IMR-90 (cell line): ENCODE results near the gene CAPN9. TPM values are rescaled to one million over a fixed set of nuclear protein-coding genes. Genes with fewer than 3 reads are reported as not detected.

Experiments used
- ATAC-seq: fragments of 200-7000 bp; cut with Tn5 transposase; 2 replicates; pipeline ENCODE4 v1.9.1; 2020; ENCODE audit warnings: low read depth, mild to moderate bottlenecking, moderate library complexity
- BruUV-seq: library from RNA; stranded (reverse); fragments of 400-500 nt; replicated peaks from 2 replicates; lab custom pipeline; 2021; lab: Mats Ljungman, UMichigan
- CTCF ChIA-PET: fragments of 300-600 bp; formaldehyde crosslinking; extraction: SDS; loops from one replicate; lab custom pipeline; 2021; ENCODE audit warnings: antibody characterized with exemption; lab: Yijun Ruan, JAX
- POLR2A ChIA-PET: fragments of 300-600 bp; sonication (Branson Sonifier 250); formaldehyde crosslinking; loops from one replicate; lab custom pipeline; 2022; ENCODE audit warnings: antibody characterized with exemption; ENCODE audit not compliant: unreplicated experiment; lab: Charles Lee
- DNase-seq: peaks from one replicate; pipeline ENCODE4 v3.0.0; 2013
- H2AFZ ChIP-seq: replicated peaks from 2 replicates; pipeline ENCODE3; 2013; ENCODE audit warnings: low read length, mild to moderate bottlenecking; ENCODE audit not compliant: poor library complexity
- H2AK5ac ChIP-seq: 2 replicates; pipeline ENCODE4 v1.6.1; 2013; ENCODE audit warnings: low read depth, low read length, inconsistent platforms
- H2AK9ac ChIP-seq: replicated peaks from 2 replicates; pipeline ENCODE3; 2013; ENCODE audit warnings: mild to moderate bottlenecking, low read depth, low read length, moderate library complexity; ENCODE audit not compliant: poor library complexity
- H2BK120ac ChIP-seq: 2 replicates; pipeline ENCODE4 v1.6.1; 2013; ENCODE audit warnings: low read depth, low read length, inconsistent platforms
- H2BK15ac ChIP-seq: 3 replicates; pipeline ENCODE4 v1.6.1; 2013; ENCODE audit warnings: low read depth, low read length, inconsistent platforms
- H2BK20ac ChIP-seq: 2 replicates; pipeline ENCODE4 v1.6.1; 2013; ENCODE audit warnings: low read depth, mild to moderate bottlenecking, inconsistent platforms, low read length, moderate library complexity
- H2BK5ac ChIP-seq: 2 replicates; pipeline ENCODE4 v1.6.1; 2013; ENCODE audit warnings: mild to moderate bottlenecking, low read depth, low read length, inconsistent platforms; ENCODE audit not compliant: poor library complexity, severe bottlenecking
- H3K14ac ChIP-seq: replicated peaks from 2 replicates; pipeline ENCODE4 v1.6.1; 2013; ENCODE audit warnings: low read depth, low read length, inconsistent platforms
- H3K18ac ChIP-seq: 2 replicates; pipeline ENCODE4 v1.6.1; 2013; ENCODE audit warnings: low read depth, low read length, control low read depth
- H3K23ac ChIP-seq: 2 replicates; pipeline ENCODE4 v1.6.1; 2013; ENCODE audit warnings: low read depth, low read length, inconsistent platforms
- H3K27ac ChIP-seq: 2 replicates; pipeline ENCODE4 v1.5.1; 2013; ENCODE audit warnings: mild to moderate bottlenecking, control low read depth, low read length; ENCODE audit not compliant: insufficient read depth
- H3K27me3 ChIP-seq: 2 replicates; pipeline ENCODE4 v1.6.1; 2013; ENCODE audit warnings: low read length; ENCODE audit not compliant: control insufficient read depth, insufficient read depth
- H3K36me3 ChIP-seq: 2 replicates; pipeline ENCODE4 v1.6.1; 2013; ENCODE audit warnings: low read length, mixed read lengths; ENCODE audit not compliant: control insufficient read depth, insufficient read depth
- H3K4ac ChIP-seq: 2 replicates; pipeline ENCODE4 v1.6.1; 2013; ENCODE audit warnings: low read depth, low read length, inconsistent platforms
- H3K4me1 ChIP-seq: 2 replicates; pipeline ENCODE4 v1.6.1; 2013; ENCODE audit warnings: low read length, mixed read lengths; ENCODE audit not compliant: control insufficient read depth, insufficient read depth
- H3K4me2 ChIP-seq: 2 replicates; pipeline ENCODE4 v1.6.1; 2013; ENCODE audit warnings: low read depth, mild to moderate bottlenecking, control low read depth, low read length, moderate library complexity
- H3K4me3 ChIP-seq: 2 replicates; pipeline ENCODE4 v1.5.1; 2013; ENCODE audit warnings: low read depth, mild to moderate bottlenecking, control low read depth, low read length, moderate library complexity; ENCODE audit not compliant: insufficient read depth
- H3K56ac ChIP-seq: 2 replicates; pipeline ENCODE4 v1.6.1; 2013; ENCODE audit warnings: low read length, inconsistent platforms; ENCODE audit not compliant: insufficient read depth; ENCODE audit errors: extremely low read depth
- H3K79me1 ChIP-seq, 2 experiments: 2 replicates each; pipeline ENCODE4 v1.6.1; 2013; ENCODE audit warnings: low read length in 2 of 2, inconsistent platforms in 1 of 2, low read depth in 1 of 2
- H3K9ac ChIP-seq: 2 replicates; pipeline ENCODE4 v1.6.1; 2013; ENCODE audit warnings: low read depth, low read length, control low read depth
- H3K9me1 ChIP-seq: 2 replicates; pipeline ENCODE4 v1.6.1; 2013; ENCODE audit warnings: low read length, inconsistent platforms; ENCODE audit not compliant: insufficient read depth
- H3K9me3 ChIP-seq: 2 replicates; pipeline ENCODE4 v1.6.1; 2013; ENCODE audit warnings: low read length; ENCODE audit not compliant: control insufficient read depth, insufficient read depth
- H4K20me1 ChIP-seq: 2 replicates; pipeline ENCODE4 v1.6.1; 2013; ENCODE audit warnings: low read length, inconsistent platforms; ENCODE audit not compliant: insufficient read depth
- H4K5ac ChIP-seq: 2 replicates; pipeline ENCODE4 v1.6.1; 2013; ENCODE audit warnings: mild to moderate bottlenecking, low read depth, low read length, control low read depth
- H4K8ac ChIP-seq, 2 experiments: 2 replicates each; pipeline ENCODE4 v1.6.1; 2013; ENCODE audit warnings: low read depth in 2 of 2, low read length in 2 of 2, control low read depth in 1 of 2, inconsistent platforms in 1 of 2
- H4K91ac ChIP-seq: 2 replicates; pipeline ENCODE4 v1.6.1; 2013; ENCODE audit warnings: low read depth, low read length, inconsistent platforms; ENCODE audit not compliant: insufficient read depth
- BHLHE40 ChIP-seq: fragments of 150-350 bp; IDR thresholded peaks from 2 replicates; pipeline ENCODE4 v1.6.1; 2016; ENCODE audit warnings: mild to moderate bottlenecking, low read depth, low read length
- CHD1 ChIP-seq: IDR thresholded peaks from 2 replicates; pipeline ENCODE4 v1.6.1; 2012; ENCODE audit warnings: low read depth, low read length, improper control_type of control experiment
- MXI1 ChIP-seq: IDR thresholded peaks from 2 replicates; pipeline ENCODE4 v1.6.1; 2012; ENCODE audit warnings: low read depth, mild to moderate bottlenecking, low read length, moderate library complexity, borderline replicate concordance
- WGBS, 2 experiments: methylation state at CpG; one replicate each; pipeline versions ENCODE4 v1.1.5 to v1.1.7; 2013; ENCODE audit warnings: missing lambda C conversion rate in 2 of 2; ENCODE audit not compliant: insufficient read length in 1 of 2; ENCODE audit errors: extremely low coverage in 2 of 2; 5-methylcytosine and 5-hydroxymethylcytosine counted together
- dilution Hi-C: fragments of 300-500 bp; cut with HindIII; formaldehyde crosslinking; loops from one replicate; pipeline ENCODE4 v1.14.3; 2018; ENCODE audit warnings: low sequenced_read_pairs; ENCODE audit not compliant: unreplicated experiment
- in situ Hi-C: fragments of 300-500 bp; cut with MboI; formaldehyde crosslinking; loops from 3 replicates; pipeline ENCODE4 v1.14.3; 2019; ENCODE audit warnings: low sequenced_read_pairs, inconsistent platforms, mixed read lengths
- intact Hi-C: fragments of 100-400 bp; cut with micrococcal nuclease; formaldehyde crosslinking; loops from 2 replicates; pipeline ENCODE4 v1.10.0; 2022
- polyA plus RNA-seq, 3 experiments: library from polyadenylated mRNA; depleted of rRNA; stranded (reverse); fragments of >200 nt; gene quantifications; 2 replicates each; pipeline ENCODE4 v1.2.3, GENCODE V29; 2012; ENCODE audit warnings: low replicate concordance in 1 of 3
- total RNA-seq: library from RNA; depleted of rRNA; stranded (reverse); fragments of >200 nt; gene quantifications from 2 replicates; pipeline ENCODE4 v1.2.3, GENCODE V29; 2012
- TF ChIP-seq, protein P1 (sequence below): fragments of 150-350 bp; IDR thresholded peaks from 2 replicates; pipeline ENCODE4 v1.6.1; 2017; ENCODE audit warnings: mild to moderate bottlenecking, antibody characterized with exemption, low read length, low read depth
- TF ChIP-seq, protein P2 (sequence below): fragments of 150-350 bp; IDR thresholded peaks from 2 replicates; pipeline ENCODE4 v1.6.1; 2016; ENCODE audit warnings: low read depth, mild to moderate bottlenecking, low read length, moderate library complexity, borderline replicate concordance

CAPN9 gene
- total and polyA plus RNA-seq, 2 of the 4 experiments (the other 2 are of a cell fraction) = not detected

DNA sequence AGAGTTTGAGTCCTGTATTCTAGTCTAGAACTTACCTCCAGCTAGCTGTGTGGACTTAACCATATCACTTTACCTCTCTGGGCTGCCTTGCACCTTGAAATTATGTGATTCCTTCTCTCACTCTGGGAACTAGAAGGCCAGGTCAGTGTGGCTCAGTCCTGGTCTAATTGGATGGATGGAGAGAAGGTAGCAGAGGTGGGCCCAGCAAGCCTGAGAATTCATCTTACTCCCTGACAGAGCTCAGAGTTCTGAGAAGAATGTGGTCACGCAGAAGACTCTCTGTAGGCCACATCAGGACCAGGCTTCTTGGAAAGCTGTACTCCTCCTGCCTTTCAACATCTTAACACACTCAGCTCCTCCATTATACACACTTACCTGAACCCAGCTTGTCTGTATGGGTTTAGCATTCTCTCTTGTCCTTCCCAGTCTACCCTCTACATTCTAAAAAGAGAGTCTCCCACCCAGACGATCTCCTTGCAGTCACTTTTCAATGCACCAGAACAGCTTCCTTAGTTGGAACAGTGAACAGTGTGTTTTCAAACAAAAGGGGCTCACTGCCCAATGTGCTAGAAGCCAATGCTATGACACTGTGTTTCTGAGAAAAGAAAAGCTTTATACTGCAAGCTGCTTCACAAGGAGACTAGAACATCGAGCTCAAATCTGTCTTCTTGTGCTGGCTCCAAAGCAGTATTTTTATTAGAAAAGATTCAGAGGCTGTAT is 60.5 kb downstream of the CAPN9 start:
- Histone ChIP-seq H3K9ac (no peak overlapping the region), H3K27me3 (no peaks in the 10 kb centered on the region), H3K79me1 (no peaks in the 10 kb centered on the region), H4K8ac (no peak overlapping the region), H2AK5ac (no peak overlapping the region), H2AK9ac (no peak overlapping the region), H3K23ac (no peak overlapping the region), H3K4me1 (no peaks in the 10 kb centered on the region), H3K4me3 (no peak overlapping the region), H2BK20ac (no peak overlapping the region), H2BK5ac (no peak overlapping the region), H3K9me3 (no peaks in the 10 kb centered on the region), H3K14ac (no peak overlapping the region), H3K18ac (no peak overlapping the region), H3K9me1 (no peaks in the 10 kb centered on the region; the same call in 1 of the 2 replicates), H3K4ac (no peak overlapping the region), H2BK15ac (no peak overlapping the region), H2BK120ac (no peak overlapping the region), H4K5ac (no peak overlapping the region), H4K91ac (no peak overlapping the region), H3K4me2 (no peak overlapping the region), H3K56ac (no peak overlapping the region), H3K27ac (no peak overlapping the region), H2AFZ (no peak overlapping the region), H4K20me1 (no peaks in the 10 kb centered on the region), H3K36me3 (no peaks in the 10 kb centered on the region)
- WGBS, 2 experiments = no CpG with 5 or more reads among the region's 3 CpGs
- in situ Hi-C loops (no loop called here), dilution Hi-C loops (no loop called here), intact Hi-C loops (no loop called here)
- ChIA-PET CTCF (interaction anchor here (0.6 kb wide), 1 partner anchor 113 kb away, joined by 3 read pairs; no protein-coding TSS in a partner anchor), POLR2A (no interaction called here)
- DNase-seq = no peak
- no peak for ATAC-seq
- BruUV-seq = no TSS peak
- TF ChIP-seq, protein P1, sequence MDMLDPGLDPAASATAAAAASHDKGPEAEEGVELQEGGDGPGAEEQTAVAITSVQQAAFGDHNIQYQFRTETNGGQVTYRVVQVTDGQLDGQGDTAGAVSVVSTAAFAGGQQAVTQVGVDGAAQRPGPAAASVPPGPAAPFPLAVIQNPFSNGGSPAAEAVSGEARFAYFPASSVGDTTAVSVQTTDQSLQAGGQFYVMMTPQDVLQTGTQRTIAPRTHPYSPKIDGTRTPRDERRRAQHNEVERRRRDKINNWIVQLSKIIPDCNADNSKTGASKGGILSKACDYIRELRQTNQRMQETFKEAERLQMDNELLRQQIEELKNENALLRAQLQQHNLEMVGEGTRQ = no peak
- TF ChIP-seq CHD1 (no peak), BHLHE40 (no peak), MXI1 (no peak)
- TF ChIP-seq, protein P2, sequence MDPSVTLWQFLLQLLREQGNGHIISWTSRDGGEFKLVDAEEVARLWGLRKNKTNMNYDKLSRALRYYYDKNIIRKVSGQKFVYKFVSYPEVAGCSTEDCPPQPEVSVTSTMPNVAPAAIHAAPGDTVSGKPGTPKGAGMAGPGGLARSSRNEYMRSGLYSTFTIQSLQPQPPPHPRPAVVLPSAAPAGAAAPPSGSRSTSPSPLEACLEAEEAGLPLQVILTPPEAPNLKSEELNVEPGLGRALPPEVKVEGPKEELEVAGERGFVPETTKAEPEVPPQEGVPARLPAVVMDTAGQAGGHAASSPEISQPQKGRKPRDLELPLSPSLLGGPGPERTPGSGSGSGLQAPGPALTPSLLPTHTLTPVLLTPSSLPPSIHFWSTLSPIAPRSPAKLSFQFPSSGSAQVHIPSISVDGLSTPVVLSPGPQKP = no peak
